Liver (tissue), 3 donors: Measurements from ENCODE around the gene SPN.
"Not testable (repeated sequence)": the region's sequence is repeated elsewhere in the genome, so short reads cannot be mapped to it uniquely, and the experiment has no call there.

Experiments
- CTCF ChIP-seq: fragments of 150-350 bp; IDR thresholded peaks from 2 replicates; pipeline ENCODE4 v1.5.1; 2017; ENCODE audit warnings: improper control_type of control experiment, low read depth, low read length; ENCODE audit not compliant: missing input control
- EGR1 ChIP-seq, 2 donors: IDR thresholded peaks; 2 replicates each; pipeline ENCODE4 v1.6.1; 2016 to 2018; ENCODE audit warnings: antibody characterized with exemption in 2 of 2, low read depth in 2 of 2
- GABPA ChIP-seq, 2 donors: IDR thresholded peaks in 1 of 2; conservative IDR thresholded peaks in 1 of 2; 2 replicates each; pipeline ENCODE4 v1.6.1; 2016; ENCODE audit warnings: antibody characterized with exemption in 2 of 2, mild to moderate bottlenecking in 1 of 2, moderate library complexity in 1 of 2
- JUND ChIP-seq, 2 donors: IDR thresholded peaks; 2 replicates each; pipeline ENCODE4 v1.6.1; 2016; ENCODE audit warnings: antibody characterized with exemption in 2 of 2
- REST ChIP-seq: IDR thresholded peaks from 2 replicates; pipeline ENCODE4 v1.6.1; 2016; ENCODE audit warnings: antibody characterized with exemption, mild to moderate bottlenecking
- YY1 ChIP-seq: IDR thresholded peaks from 2 replicates; pipeline ENCODE4 v1.6.1; 2016; ENCODE audit warnings: antibody characterized with exemption, mild to moderate bottlenecking
- ZBTB33 ChIP-seq: IDR thresholded peaks from 2 replicates; pipeline ENCODE4 v1.6.1; 2016; ENCODE audit warnings: antibody characterized with exemption
- donor health status: healthy.
- donor health status: healthy.

GRCh38 chr16:29692606-29693005 lies 29.6 kb downstream of the SPN start:
- not testable (repeated sequence) for TF ChIP-seq CTCF; EGR1 (IDR thresholded peaks at IDR 0.05; ENCODE audit: low read depth in 2 of 2); GABPA (IDR thresholded peaks at IDR 0.05 in 1 of 2, conservative IDR thresholded peaks at IDR 0.05 in 1 of 2); YY1; ZBTB33; JUND (IDR thresholded peaks at IDR 0.05); REST
